Measurements from ENCODE around the gene MYO1D. TPM values are rescaled to one million over a fixed set of nuclear protein-coding genes. Genes with fewer than 3 reads are reported as not detected.

The MYO1D gene
- total and polyA plus RNA-seq, 2 of the 13 experiments (the other 11 are each of a cell fraction or from before 2014, with no cell fraction given): 13.2 to 17.3 TPM

- ChIA-PET CTCF (ENCODE audit: low intra/inter-chr PET ratio, low total read pairs) (interaction anchor here (1.5 kb wide), 1 partner anchor 17 kb away, joined by 4 read pairs; no protein-coding TSS in a partner anchor), POLR2A (interaction anchor here (0.8 to 1.7 kb wide), 9 partner anchors 9 to 104 kb away, joined by 3 to 13 read pairs (median 4); partner anchors contain the start of gene CDK5R1)
- Histone ChIP-seq H2AFZ (ENCODE audit: low read length) (peak within 1 kb of the TSS; percentile 29), H3K4me1 (ENCODE audit: insufficient read depth, low read length) (peaks cover 58% of the 10 kb centered on the region), H3K9me3 (ENCODE audit: low read length) (no peaks in the 10 kb centered on the region), H3K79me2 (ENCODE audit: insufficient read depth, low read length) (peaks cover 42% of the 10 kb centered on the region), H3K27me3 (ENCODE audit: control insufficient read depth in 1 of 2, insufficient read depth in 2 of 2, low read length in 2 of 2) (no peaks in the 10 kb centered on the region), H3K36me3 (replicated peaks in 1 of 2; ENCODE audit: control insufficient read depth in 1 of 2, insufficient read depth in 2 of 2, low read length in 2 of 2) (peaks cover 2 to 13% of the 10 kb centered on the region in 2 experiments; a peak in 4 of 5 replicates), H3K4me2 (ENCODE audit: low read depth, low read length) (peak within 1 kb of the TSS; percentile 99), H3K4me3 (replicated peaks in 1 of 3; ENCODE audit: insufficient read depth in 1 of 3, low read depth in 2 of 3, low read length in 3 of 3) (peak within 1 kb of the TSS; percentile 81 to 97 (median 88)), H4K20me1 (ENCODE audit: insufficient read depth, low read length) (peaks cover 15% of the 10 kb centered on the region), H3K9ac (ENCODE audit: insufficient read depth, low read depth, low read length) (peak within 1 kb of the TSS; percentile 91), H3K27ac (ENCODE audit: extremely low read length, insufficient read depth, low read length) (peak within 1 kb of the TSS; percentile 80)
- in situ Hi-C loops (cut with HindIII; ENCODE audit: extremely low pct_ligation_motif_present, low pct_unique_long_range_greater_than_20kb) (no loop called here), intact Hi-C loops (cut with micrococcal nuclease; ENCODE audit: unreplicated experiment) (no loop called here)
- DNase-seq (ENCODE audit: low spot score): peak; percentile 92
- FAIRE-seq: peak; percentile 34
- ATAC-seq: peak; percentile 97
- TSS peak; percentile 89 for BruUV-seq (replicated peaks)
- WGBS (ENCODE audit: low lambda C conversion rate): 0% methylated on average over 1 of the region's 74 CpGs
- no peak for TF ChIP-seq ZNF280D (CRISPR knock-in tag; IDR thresholded peaks at IDR 0.05)
- TF ChIP-seq TBX3 (IDR thresholded peaks at IDR 0.05; ENCODE audit: borderline replicate concordance): peak; percentile 16; the same call in 1 of the 2 replicates
- TF ChIP-seq KLF16 (CRISPR knock-in tag; IDR thresholded peaks at IDR 0.05): peak in 1 of 2 experiments; percentile 74; a peak in 1 of 4 replicates
- TF ChIP-seq FOXC1 (CRISPR knock-in tag; IDR thresholded peaks at IDR 0.05; ENCODE audit: borderline replicate concordance): no peak; the same call in 1 of the 2 replicates
- TF ChIP-seq ZGPAT (CRISPR knock-in tag; IDR thresholded peaks at IDR 0.05): peak; percentile 89
- TF ChIP-seq ELF4 (CRISPR knock-in tag; IDR thresholded peaks at IDR 0.05; ENCODE audit: borderline replicate concordance): no peak
- TF ChIP-seq, protein P1, sequence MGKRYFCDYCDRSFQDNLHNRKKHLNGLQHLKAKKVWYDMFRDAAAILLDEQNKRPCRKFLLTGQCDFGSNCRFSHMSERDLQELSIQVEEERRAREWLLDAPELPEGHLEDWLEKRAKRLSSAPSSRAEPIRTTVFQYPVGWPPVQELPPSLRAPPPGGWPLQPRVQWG (CRISPR knock-in tag; IDR thresholded peaks at IDR 0.05; ENCODE audit: borderline replicate concordance, low read depth): no peak
- no peak for TF ChIP-seq CREBL2 (CRISPR knock-in tag; IDR thresholded peaks at IDR 0.05; ENCODE audit: borderline replicate concordance)
- peak; percentile 14; the same call in 1 of the 2 replicates for TF ChIP-seq NFE2L2 (IDR thresholded peaks at IDR 0.05; ENCODE audit: low read length)
- TF ChIP-seq ZKSCAN1 (IDR thresholded peaks at IDR 0.05; ENCODE audit: low read length): no peak
- 0 out of 2 replicates have a peak, but pooled peaks have one; percentile 36 for TF ChIP-seq ZNF569 (CRISPR knock-in tag; IDR thresholded peaks at IDR 0.05; ENCODE audit: borderline replicate concordance)
- TF ChIP-seq, protein P2, sequence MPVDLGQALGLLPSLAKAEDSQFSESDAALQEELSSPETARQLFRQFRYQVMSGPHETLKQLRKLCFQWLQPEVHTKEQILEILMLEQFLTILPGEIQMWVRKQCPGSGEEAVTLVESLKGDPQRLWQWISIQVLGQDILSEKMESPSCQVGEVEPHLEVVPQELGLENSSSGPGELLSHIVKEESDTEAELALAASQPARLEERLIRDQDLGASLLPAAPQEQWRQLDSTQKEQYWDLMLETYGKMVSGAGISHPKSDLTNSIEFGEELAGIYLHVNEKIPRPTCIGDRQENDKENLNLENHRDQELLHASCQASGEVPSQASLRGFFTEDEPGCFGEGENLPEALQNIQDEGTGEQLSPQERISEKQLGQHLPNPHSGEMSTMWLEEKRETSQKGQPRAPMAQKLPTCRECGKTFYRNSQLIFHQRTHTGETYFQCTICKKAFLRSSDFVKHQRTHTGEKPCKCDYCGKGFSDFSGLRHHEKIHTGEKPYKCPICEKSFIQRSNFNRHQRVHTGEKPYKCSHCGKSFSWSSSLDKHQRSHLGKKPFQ (CRISPR knock-in tag; IDR thresholded peaks at IDR 0.05; ENCODE audit: insufficient replicate concordance): peak; percentile 75
- TF ChIP-seq ZNF251 (CRISPR knock-in tag; IDR thresholded peaks at IDR 0.05): no peak
- TF ChIP-seq ZNF772 (CRISPR knock-in tag; IDR thresholded peaks at IDR 0.05): peak; percentile 84
- TF ChIP-seq ARNT2 (CRISPR knock-in tag; IDR thresholded peaks at IDR 0.05; ENCODE audit: low read depth): peak; percentile 73; the same call in 1 of the 2 replicates
Observed at GRCh38 chr17:32444301-32445073, 432.4 kb downstream of the MYO1D start, which contains the start of gene PSMD11. Gene PSMD11 (plus strand): TSS chr17:32444510. CDS start chr17:32444524, 14 bp downstream.

Measured in HepG2 (cell line).